Liver (tissue), 9 donors: ENCODE measurements around the gene LINC00305. TPM values are rescaled to one million over a fixed set of nuclear protein-coding genes. Genes with fewer than 3 reads are reported as not detected.

Experiments
- DNase-seq: peaks from one replicate; pipeline ENCODE4 v3.0.0-alpha.2; 2017; ENCODE audit warnings: low spot score
- H3K27ac ChIP-seq, 2 donors: one replicate each; pipeline ENCODE4 v1.7.0; 2013; ENCODE audit warnings: inconsistent platforms in 2 of 2, low read length in 2 of 2, control low read depth in 1 of 2, low read depth in 1 of 2, mild to moderate bottlenecking in 1 of 2
- H3K27me3 ChIP-seq, 4 donors: one replicate each; pipeline versions ENCODE4 v1.6.1 to v1.7.0; 2013; ENCODE audit warnings: low read length in 3 of 4, inconsistent platforms in 1 of 4, mild to moderate bottlenecking in 1 of 4, moderate library complexity in 1 of 4; ENCODE audit not compliant: control insufficient read depth in 4 of 4, insufficient read depth in 4 of 4
- H3K36me3 ChIP-seq, 4 donors: one replicate each; pipeline versions ENCODE4 v1.6.1 to v1.7.0; 2013; ENCODE audit warnings: low read length in 3 of 4, mild to moderate bottlenecking in 3 of 4, low read depth in 1 of 4, moderate library complexity in 1 of 4; ENCODE audit not compliant: control insufficient read depth in 4 of 4, insufficient read depth in 3 of 4
- H3K4me1 ChIP-seq, 4 donors: one replicate each; pipeline versions ENCODE4 v1.6.1 to v1.7.0; 2013; ENCODE audit warnings: low read length in 3 of 4, mild to moderate bottlenecking in 3 of 4, moderate library complexity in 1 of 4; ENCODE audit not compliant: control insufficient read depth in 4 of 4, insufficient read depth in 4 of 4
- H3K4me3 ChIP-seq, 3 donors: one replicate each; pipeline versions ENCODE4 v1.6.1 to v1.7.0; 2013; ENCODE audit warnings: low read length in 3 of 3, control low read depth in 1 of 3, low read depth in 1 of 3, mild to moderate bottlenecking in 1 of 3
- H3K9ac ChIP-seq, 2 donors: one replicate each; pipeline ENCODE4 v1.7.0; 2013; ENCODE audit warnings: low read length in 2 of 2, mild to moderate bottlenecking in 2 of 2, moderate library complexity in 2 of 2, control low read depth in 1 of 2, low read depth in 1 of 2
- H3K9me3 ChIP-seq, 4 donors: one replicate each; pipeline versions ENCODE4 v1.6.1 to v1.7.0; 2013; ENCODE audit warnings: low read length in 3 of 4; ENCODE audit not compliant: control insufficient read depth in 4 of 4
- ATF3 ChIP-seq: IDR thresholded peaks from 2 replicates; pipeline ENCODE4 v1.6.1; 2016; ENCODE audit warnings: antibody characterized with exemption
- FOXA1 ChIP-seq: IDR thresholded peaks from 2 replicates; pipeline ENCODE4 v1.6.1; 2016; ENCODE audit warnings: antibody characterized with exemption
- FOXA2 ChIP-seq: IDR thresholded peaks from 2 replicates; pipeline ENCODE4 v1.6.1; 2016; ENCODE audit warnings: antibody characterized with exemption
- HNF4A ChIP-seq, 2 donors: conservative IDR thresholded peaks; 2 replicates each; pipeline ENCODE4 v1.6.1; 2016; ENCODE audit warnings: antibody characterized with exemption in 2 of 2, mild to moderate bottlenecking in 2 of 2
- HNF4G ChIP-seq: IDR thresholded peaks from 2 replicates; pipeline ENCODE4 v1.6.1; 2016; ENCODE audit warnings: antibody characterized with exemption
- JUND ChIP-seq, 2 donors: IDR thresholded peaks; 2 replicates each; pipeline ENCODE4 v1.6.1; 2016; ENCODE audit warnings: antibody characterized with exemption in 2 of 2
- MAX ChIP-seq: IDR thresholded peaks from 2 replicates; pipeline ENCODE4 v1.6.1; 2016; ENCODE audit warnings: antibody characterized with exemption
- NR2F2 ChIP-seq: IDR thresholded peaks from 2 replicates; pipeline ENCODE4 v1.6.1; 2016; ENCODE audit warnings: antibody characterized with exemption
- RAD21 ChIP-seq, 2 donors: IDR thresholded peaks; 2 replicates each; pipeline ENCODE4 v1.6.1; 2016; ENCODE audit warnings: antibody characterized with exemption in 2 of 2, mild to moderate bottlenecking in 2 of 2
- RXRA ChIP-seq, 2 donors: IDR thresholded peaks; 2 replicates each; pipeline ENCODE4 v1.6.1; 2017 to 2018; ENCODE audit warnings: antibody characterized with exemption in 2 of 2, mild to moderate bottlenecking in 1 of 2
- TAF1 ChIP-seq: conservative IDR thresholded peaks from 2 replicates; pipeline ENCODE4 v1.6.1; 2016; ENCODE audit warnings: antibody characterized with exemption, mild to moderate bottlenecking
- YY1 ChIP-seq: IDR thresholded peaks from 2 replicates; pipeline ENCODE4 v1.6.1; 2016; ENCODE audit warnings: antibody characterized with exemption, mild to moderate bottlenecking
- ZBTB33 ChIP-seq: IDR thresholded peaks from 2 replicates; pipeline ENCODE4 v1.6.1; 2016; ENCODE audit warnings: antibody characterized with exemption
- WGBS: extraction: QIAGEN DNeasy Blood & Tissue Kit; methylation state at CpG from one replicate; pipeline ENCODE4 v1.1.7; 2013; 5-methylcytosine and 5-hydroxymethylcytosine counted together
- polyA plus RNA-seq, 2 donors: library from polyadenylated mRNA; stranded (reverse) in 1 of 2; unstranded in 1 of 2; fragments of 200-250 nt in 1 of 2; fragments of >200 nt in 1 of 2; fragmentation: Nextera tagmentation in 1 of 2; extraction: Ambion mirVana in 1 of 2; gene quantifications; one replicate each; pipeline versions ENCODE4 v1.2.1 to v1.2.3, GENCODE V29; 2013 to 2015
- total RNA-seq, 2 donors: library from RNA; depleted of rRNA; stranded (reverse); fragments of >200 nt; gene quantifications; one replicate each; pipeline ENCODE4 v1.2.3, GENCODE V29; 2014
- TF ChIP-seq, protein P1 (sequence below): fragments of 150-350 bp; IDR thresholded peaks from 2 replicates; pipeline ENCODE4 v1.5.1; 2017; ENCODE audit warnings: improper control_type of control experiment, low read depth, low read length; ENCODE audit not compliant: missing input control
- donor health status: healthy.
- donor health status: healthy.
- donor health status: healthy.
- donor health status: healthy.
- donor health status: healthy.

LINC00305 gene
- total and polyA plus RNA-seq, 4 donors, result 0.84 TPM; not detected in 3

- 94% methylated on average over 24 of the region's 24 CpGs for WGBS
- H3K4me3 ChIP-seq, result no peak overlapping the region
- H3K36me3 ChIP-seq, result no peaks in the 10 kb centered on the region
- H3K4me1 ChIP-seq, result no peaks in the 10 kb centered on the region
- H3K27ac ChIP-seq, result no peak overlapping the region
- TF ChIP-seq, protein P1, sequence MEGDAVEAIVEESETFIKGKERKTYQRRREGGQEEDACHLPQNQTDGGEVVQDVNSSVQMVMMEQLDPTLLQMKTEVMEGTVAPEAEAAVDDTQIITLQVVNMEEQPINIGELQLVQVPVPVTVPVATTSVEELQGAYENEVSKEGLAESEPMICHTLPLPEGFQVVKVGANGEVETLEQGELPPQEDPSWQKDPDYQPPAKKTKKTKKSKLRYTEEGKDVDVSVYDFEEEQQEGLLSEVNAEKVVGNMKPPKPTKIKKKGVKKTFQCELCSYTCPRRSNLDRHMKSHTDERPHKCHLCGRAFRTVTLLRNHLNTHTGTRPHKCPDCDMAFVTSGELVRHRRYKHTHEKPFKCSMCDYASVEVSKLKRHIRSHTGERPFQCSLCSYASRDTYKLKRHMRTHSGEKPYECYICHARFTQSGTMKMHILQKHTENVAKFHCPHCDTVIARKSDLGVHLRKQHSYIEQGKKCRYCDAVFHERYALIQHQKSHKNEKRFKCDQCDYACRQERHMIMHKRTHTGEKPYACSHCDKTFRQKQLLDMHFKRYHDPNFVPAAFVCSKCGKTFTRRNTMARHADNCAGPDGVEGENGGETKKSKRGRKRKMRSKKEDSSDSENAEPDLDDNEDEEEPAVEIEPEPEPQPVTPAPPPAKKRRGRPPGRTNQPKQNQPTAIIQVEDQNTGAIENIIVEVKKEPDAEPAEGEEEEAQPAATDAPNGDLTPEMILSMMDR, result no peak
- no peak for TF ChIP-seq JUND (IDR thresholded peaks at IDR 0.05)
- no peak for TF ChIP-seq TAF1
- TF ChIP-seq RXRA (IDR thresholded peaks at IDR 0.05), result no peak
- no peak for TF ChIP-seq RAD21 (IDR thresholded peaks at IDR 0.05)
- TF ChIP-seq NR2F2, result no peak
- TF ChIP-seq HNF4G, result no peak
- TF ChIP-seq HNF4A (conservative IDR thresholded peaks at IDR 0.05), result no peak
- no peak overlapping the region for H3K9ac ChIP-seq
- H3K27me3 ChIP-seq, result no peaks in the 10 kb centered on the region
- no peaks in the 10 kb centered on the region for H3K9me3 ChIP-seq
- DNase-seq, result no peak
These were observed 106.0 kb downstream of the LINC00305 start for GRCh38 chr18:64042728-64043358.

DNA sequence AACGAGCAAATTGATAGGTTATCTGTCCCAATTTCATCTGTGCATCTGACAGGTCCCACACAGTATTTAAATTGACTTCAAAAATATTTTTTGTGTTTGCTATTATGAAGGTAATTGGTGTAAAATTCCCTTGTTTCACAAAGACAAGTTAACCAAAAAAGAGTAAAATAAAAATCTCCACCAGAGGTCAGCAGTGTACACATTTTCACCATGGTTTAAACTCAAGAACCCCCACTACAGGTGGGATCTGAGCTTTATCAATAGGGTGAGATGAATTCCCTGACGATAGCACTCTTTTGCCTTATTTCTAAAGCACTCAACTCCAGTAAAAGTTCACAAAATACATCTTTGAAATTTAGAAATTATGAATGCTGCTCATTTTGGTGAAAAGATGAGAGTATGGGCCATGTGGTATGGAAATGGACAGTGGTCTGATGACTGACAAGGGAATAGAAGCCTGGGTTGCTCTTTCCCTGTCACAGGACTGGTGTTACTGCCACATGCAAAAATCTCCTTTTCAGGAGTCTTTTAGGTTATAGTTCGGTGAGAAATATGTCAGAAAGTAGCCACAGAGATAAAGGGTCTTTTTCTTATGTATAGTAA, 111.0 kb downstream of the LINC00305 start:
- WGBS, result 17% methylated on average over 3 of the region's 3 CpGs
- no peaks in the 10 kb centered on the region for H3K36me3 ChIP-seq
- no peak for DNase-seq
- no peak overlapping the region for H3K27ac ChIP-seq
- H3K4me3 ChIP-seq, result no peak overlapping the region
- H3K4me1 ChIP-seq, result no peaks in the 10 kb centered on the region
- H3K9me3 ChIP-seq, result no peaks in the 10 kb centered on the region
- H3K27me3 ChIP-seq, result no peaks in the 10 kb centered on the region
- H3K9ac ChIP-seq, result no peak overlapping the region
- TF ChIP-seq RAD21 (IDR thresholded peaks at IDR 0.05) (peak; percentile 69 to 75), HNF4G (no peak), YY1 (no peak), TAF1 (no peak), FOXA1 (no peak), JUND (IDR thresholded peaks at IDR 0.05) (no peak), MAX (no peak), ATF3 (no peak), FOXA2 (no peak), ZBTB33 (no peak)
- TF ChIP-seq, protein P1, result peak; percentile 38
